ENCODE measurements around the gene RFX2. TPM values are rescaled to one million over a fixed set of nuclear protein-coding genes. Genes with fewer than 3 reads are reported as not detected.

The RFX2 gene
- total and polyA plus RNA-seq, 10 of the 15 experiments (the other 5 are each of a cell fraction or from before 2014, with no cell fraction given): 3.2 to 9.8 (median 4.7) TPM

- TF ChIP-seq CEBPB (IDR thresholded peaks at IDR 0.05; ENCODE audit: borderline replicate concordance in 1 of 2, low read depth in 2 of 2, low read length in 2 of 2): no peak
- no peak for TF ChIP-seq MTA3 (IDR thresholded peaks at IDR 0.05; ENCODE audit: borderline replicate concordance, low read length)
- no peak for TF ChIP-seq POU2F2 (IDR thresholded peaks at IDR 0.05; ENCODE audit: borderline replicate concordance, low read depth, low read length)
- no peak for TF ChIP-seq DPF2 (IDR thresholded peaks at IDR 0.05)
Observed at GRCh38 chr19:5952193-5953029, 157.9 kb downstream of the RFX2 start (continued).

GRCh38 chr19:5951338-5951861 lies 158.9 kb downstream of the RFX2 start:
- Histone ChIP-seq H3K36me3 (ENCODE audit: control insufficient read depth in 2 of 2, insufficient read depth in 2 of 2, low read length in 1 of 2) (peaks cover 7 to 20% of the 10 kb centered on the region in 2 experiments; a peak in 3 of 4 replicates), H3K4me2 (ENCODE audit: control insufficient read depth, insufficient read depth) (peak overlapping the region; percentile 47), H3K27ac (ENCODE audit: control insufficient read depth, insufficient read depth) (peak overlapping the region; percentile 50), H3K4me1 (ENCODE audit: control insufficient read depth, insufficient read depth, low read length) (peaks cover 22% of the 10 kb centered on the region), H2AFZ (ENCODE audit: control insufficient read depth, low read depth, low read length) (no peak overlapping the region), H3K27me3 (replicated peaks in 1 of 2; ENCODE audit: control insufficient read depth in 2 of 2, insufficient read depth in 2 of 2, low read length in 1 of 2) (no peaks in the 10 kb centered on the region), H3K4me3 (no peak overlapping the region), H3K9me3 (replicated peaks; ENCODE audit: control insufficient read depth, insufficient read depth, low read length) (no peaks in the 10 kb centered on the region), H3K79me2 (ENCODE audit: control insufficient read depth, insufficient read depth, low read length) (peaks cover 49% of the 10 kb centered on the region), H3K9ac (ENCODE audit: control insufficient read depth, insufficient read depth, low read length) (no peak overlapping the region), H4K20me1 (ENCODE audit: control insufficient read depth, insufficient read depth) (no peaks in the 10 kb centered on the region; the same call in 1 of the 2 replicates)
- ChIA-PET CTCF (interaction anchor here (0.8 to 4.0 kb wide), 7 partner anchors 14 to 174 kb away, joined by 3 to 16 read pairs (median 4); partner anchors contain the start of gene RANBP3), POLR2A (interaction anchor here (1.1 kb wide), 1 partner anchor 17 kb away, joined by 4 read pairs; no protein-coding TSS in a partner anchor), RAD21 (ENCODE audit: unreplicated experiment) (interaction anchor here (0.7 kb wide), 1 partner anchor 27 kb away, joined by 4 read pairs; the partner anchor contains the start of gene RANBP3), SMC1A (ENCODE audit: uncharacterized antibody, unreplicated experiment) (interaction anchor here (0.8 to 1.0 kb wide), 2 partner anchors 17 to 979 kb away, joined by 3 read pairs; no protein-coding TSS in a partner anchor)
- DNase-seq (ENCODE audit: low read depth, low spot score): no peak
- in situ Hi-C loops (cut with MboI) (no loop called here), intact Hi-C loops (cut with micrococcal nuclease; ENCODE audit: unreplicated experiment) (no loop called here)
- peak; percentile 38 for FAIRE-seq
- no TSS peak for BruUV-seq (replicated peaks)
- peak; percentile 33; the same call in 1 of the 2 replicates for TF ChIP-seq RAD51 (IDR thresholded peaks at IDR 0.05)
- TF ChIP-seq USF1 (IDR thresholded peaks at IDR 0.05; ENCODE audit: borderline replicate concordance, extremely low read length, insufficient read depth, low read depth, low read length): peak; percentile 46
- TF ChIP-seq ZSCAN29 (IDR thresholded peaks at IDR 0.05): no peak
- TF ChIP-seq NBN (IDR thresholded peaks at IDR 0.05): no peak
- TF ChIP-seq SPI1 (IDR thresholded peaks at IDR 0.05; ENCODE audit: borderline replicate concordance, insufficient read depth, low read depth, low read length): peak; percentile 84
- WGBS (ENCODE audit: insufficient coverage, insufficient replicate concordance, low lambda C conversion rate, missing lambda C conversion rate): 72% methylated on average over 19 of the region's 19 CpGs
- peak; percentile 73 for ATAC-seq
